Thyroid gland (tissue), 4 donors: ENCODE data around the gene HAND2. TPM values are rescaled to one million over a fixed set of nuclear protein-coding genes. Genes with fewer than 3 reads are reported as not detected.

Experiments
- DNase-seq, 2 donors: peaks; one replicate each; pipeline ENCODE4 v3.0.0-alpha.2; 2019
- H3K27ac ChIP-seq, 3 donors: fragments of 200-600 bp; sonication (generic); 1 replicate in 2 of 3; 2 replicates in 1 of 3; pipeline ENCODE4 v1.5.1; 2016 to 2019; ENCODE audit warnings: mild to moderate bottlenecking in 1 of 3, moderate library complexity in 1 of 3
- H3K27me3 ChIP-seq: fragments of 200-600 bp; sonication (generic); one replicate; pipeline ENCODE4 v1.5.1; 2019
- H3K36me3 ChIP-seq, 2 donors: fragments of 200-600 bp; sonication (generic); one replicate each; pipeline ENCODE4 v1.5.1; 2016 to 2019
- H3K4me1 ChIP-seq, 2 donors: fragments of 200-600 bp; sonication (generic); one replicate each; pipeline ENCODE4 v1.5.1; 2017 to 2019
- H3K4me3 ChIP-seq, 3 donors: fragments of 200-600 bp; sonication (generic); replicated peaks in 1 of 3; 1 replicate in 2 of 3; 2 replicates in 1 of 3; pipeline ENCODE4 v1.5.1; 2016; ENCODE audit warnings: mild to moderate bottlenecking in 1 of 3
- H3K9me3 ChIP-seq: fragments of 200-600 bp; sonication (generic); one replicate; pipeline ENCODE4 v1.5.1; 2017
- POLR2A ChIP-seq, 2 donors: fragments of 450-650 bp; IDR thresholded peaks; one replicate each; pipeline ENCODE4 v1.6.1; 2017; ENCODE audit warnings: antibody characterized with exemption in 2 of 2, mild to moderate bottlenecking in 2 of 2, moderate library complexity in 1 of 2
- WGBS, 2 donors: methylation state at CpG; one replicate each; pipeline ENCODE4 v1.1.5; 2017; 5-methylcytosine and 5-hydroxymethylcytosine counted together
- intact Hi-C: fragments of 100-400 bp; cut with DNase I; formaldehyde crosslinking; loops from one replicate; pipeline ENCODE4 v1.15.1; 2023
- total RNA-seq, 4 donors: library from RNA; depleted of rRNA; stranded (reverse); fragments of >200 nt; gene quantifications; one replicate each; pipeline ENCODE4 v1.2.3, GENCODE V29; 2016
- TF ChIP-seq, protein P1 (sequence below), 6 experiments: fragments of 200-600 bp in 3 of 6; fragments of 450-650 bp in 3 of 6; sonication (generic) in 3 of 6; IDR thresholded peaks; one replicate each; pipeline ENCODE4 v1.5.1; 2016 to 2019; ENCODE audit warnings: antibody characterized with exemption in 6 of 6, mild to moderate bottlenecking in 2 of 6, inconsistent platforms in 1 of 6, moderate library complexity in 1 of 6

The HAND2 gene
- total RNA-seq, 4 donors from 2014 or later: 2.0 to 8.9 (median 4.0) TPM

DNA sequence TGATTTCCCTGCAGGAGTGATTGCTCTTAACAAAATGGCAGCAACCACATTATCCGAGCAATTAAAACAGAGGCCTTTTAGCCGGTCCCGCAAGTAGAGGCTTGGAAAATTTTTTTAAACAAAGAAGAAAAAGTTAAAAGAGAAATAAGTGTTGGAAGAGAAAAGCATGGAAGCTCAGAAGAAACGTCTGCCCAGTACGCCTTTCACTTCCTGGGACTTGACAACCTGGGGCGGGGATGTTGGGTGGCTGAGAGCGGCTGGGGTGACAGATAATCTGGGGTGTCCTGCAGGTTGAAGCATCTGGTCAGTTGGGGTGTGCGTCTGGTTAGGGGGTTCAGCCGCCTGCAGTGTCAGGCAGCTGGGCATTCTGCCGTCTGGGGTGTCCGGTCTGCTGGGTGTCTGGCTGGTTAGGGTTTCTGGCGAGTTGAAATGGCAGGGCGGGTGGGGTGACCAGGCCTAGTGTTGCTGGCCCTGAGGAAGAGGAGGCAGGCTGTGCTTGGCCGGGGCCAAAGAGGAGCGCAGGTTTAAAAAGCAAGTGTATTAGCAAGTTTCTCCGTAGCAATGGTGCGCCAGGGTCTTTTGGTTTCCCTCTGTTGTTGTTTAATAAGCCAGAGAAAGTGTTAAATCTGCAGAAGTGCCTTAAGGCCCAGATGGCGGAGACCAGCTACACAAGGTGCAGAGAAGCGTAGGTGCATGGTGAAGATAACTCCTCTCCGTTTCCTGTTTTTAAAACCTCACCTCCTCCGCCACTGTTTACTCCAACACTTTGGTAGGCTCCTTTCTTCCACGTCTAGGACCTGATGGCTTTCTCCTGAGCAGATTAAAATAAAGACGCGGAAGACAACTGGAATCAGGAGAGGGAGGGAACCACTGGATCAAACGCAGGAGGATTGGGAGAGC, 5.6 kb downstream of the HAND2 start:
- WGBS, 2 donors: 33 to 36% methylated on average over 25 of the region's 25 CpGs
- no peak overlapping the region for H3K4me3 ChIP-seq
- H3K36me3 ChIP-seq: no peaks in the 10 kb centered on the region
- peaks cover 9 to 28% of the 10 kb centered on the region in 2 donors for H3K4me1 ChIP-seq
- intact Hi-C loops: no loop called here
- H3K27me3 ChIP-seq: peaks cover 59% of the 10 kb centered on the region
- no peaks in the 10 kb centered on the region for H3K9me3 ChIP-seq
- no peak overlapping the region for H3K27ac ChIP-seq
- DNase-seq: no peak
- TF ChIP-seq, protein P1, sequence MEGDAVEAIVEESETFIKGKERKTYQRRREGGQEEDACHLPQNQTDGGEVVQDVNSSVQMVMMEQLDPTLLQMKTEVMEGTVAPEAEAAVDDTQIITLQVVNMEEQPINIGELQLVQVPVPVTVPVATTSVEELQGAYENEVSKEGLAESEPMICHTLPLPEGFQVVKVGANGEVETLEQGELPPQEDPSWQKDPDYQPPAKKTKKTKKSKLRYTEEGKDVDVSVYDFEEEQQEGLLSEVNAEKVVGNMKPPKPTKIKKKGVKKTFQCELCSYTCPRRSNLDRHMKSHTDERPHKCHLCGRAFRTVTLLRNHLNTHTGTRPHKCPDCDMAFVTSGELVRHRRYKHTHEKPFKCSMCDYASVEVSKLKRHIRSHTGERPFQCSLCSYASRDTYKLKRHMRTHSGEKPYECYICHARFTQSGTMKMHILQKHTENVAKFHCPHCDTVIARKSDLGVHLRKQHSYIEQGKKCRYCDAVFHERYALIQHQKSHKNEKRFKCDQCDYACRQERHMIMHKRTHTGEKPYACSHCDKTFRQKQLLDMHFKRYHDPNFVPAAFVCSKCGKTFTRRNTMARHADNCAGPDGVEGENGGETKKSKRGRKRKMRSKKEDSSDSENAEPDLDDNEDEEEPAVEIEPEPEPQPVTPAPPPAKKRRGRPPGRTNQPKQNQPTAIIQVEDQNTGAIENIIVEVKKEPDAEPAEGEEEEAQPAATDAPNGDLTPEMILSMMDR (IDR thresholded peaks at IDR 0.05): no peak
- TF ChIP-seq POLR2A (IDR thresholded peaks at IDR 0.05): no peak

DNA sequence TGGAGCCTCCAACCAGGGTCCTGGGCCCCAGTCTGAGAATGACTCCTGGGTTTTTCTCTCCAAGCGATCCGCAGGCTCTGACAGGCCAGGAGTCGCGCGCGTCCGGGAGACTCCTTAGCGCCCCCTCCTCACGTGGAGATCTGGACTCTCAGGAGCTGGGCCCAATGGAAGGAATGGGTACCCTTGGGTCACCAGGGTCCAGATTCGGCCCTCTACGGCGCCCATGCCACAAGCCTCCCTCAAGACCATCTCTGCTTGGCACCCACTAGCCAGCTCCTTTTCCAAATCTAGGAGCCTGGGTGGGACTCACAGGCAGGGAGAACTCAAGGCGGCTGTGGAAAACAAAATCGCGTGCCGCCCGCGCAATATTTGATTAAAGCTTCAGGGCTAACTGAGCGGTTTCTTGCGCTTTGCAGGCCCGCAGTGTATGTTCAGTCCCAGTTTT, 7.1 kb downstream of the HAND2 start:
- Histone ChIP-seq H3K36me3 (no peaks in the 10 kb centered on the region), H3K4me3 (no peak overlapping the region), H3K27ac (peak overlapping the region; percentile 55 to 67 (median 64)), H3K9me3 (no peaks in the 10 kb centered on the region), H3K4me1 (peaks cover 18 to 27% of the 10 kb centered on the region in 2 donors), H3K27me3 (peaks cover 64% of the 10 kb centered on the region)
- intact Hi-C loops: no loop called here
- 21 to 25% methylated on average over 11 to 16 of the region's 21 CpGs for WGBS, 2 donors
- DNase-seq: no peak
- TF ChIP-seq POLR2A (IDR thresholded peaks at IDR 0.05): no peak
- TF ChIP-seq, protein P1 (IDR thresholded peaks at IDR 0.05): no peak

DNA sequence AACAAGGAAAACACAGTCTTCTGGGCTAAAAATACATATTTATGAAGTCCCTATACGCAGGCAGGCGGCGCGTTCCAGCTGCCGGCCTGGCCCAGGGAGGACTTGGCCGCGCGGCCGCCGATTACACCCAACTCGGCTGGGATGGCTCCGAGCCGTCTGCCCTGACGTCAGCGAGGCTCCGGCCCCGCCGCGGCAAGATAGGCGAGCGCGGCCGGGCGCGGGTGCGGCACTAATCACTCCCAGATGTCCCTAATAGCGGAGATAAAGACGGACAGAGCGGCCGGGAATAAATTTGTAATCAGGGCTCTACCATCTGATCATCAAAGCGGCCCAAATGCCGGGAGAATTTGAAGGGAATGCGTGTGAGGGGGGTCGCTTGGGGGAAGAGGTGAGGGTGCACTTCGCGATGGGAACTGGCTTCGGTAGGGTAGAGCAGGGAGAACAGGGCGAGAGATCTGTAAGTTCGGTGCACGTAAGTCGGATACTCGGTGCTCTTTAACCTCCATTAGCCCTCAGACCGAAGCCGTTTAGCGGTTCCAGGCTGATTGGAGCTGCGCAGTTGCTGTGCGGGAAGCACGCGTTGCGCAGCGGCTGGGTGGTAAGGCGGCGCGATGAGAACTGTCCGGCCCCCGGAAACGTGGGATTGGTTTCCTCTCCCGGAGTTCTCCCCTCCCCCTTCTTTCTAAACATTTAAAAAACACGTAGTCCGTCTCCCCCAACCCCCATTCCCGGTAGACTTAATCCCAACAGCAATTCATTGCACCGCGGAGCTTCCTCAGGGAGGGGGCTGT, 7.7 kb downstream of the HAND2 start:
- no peaks in the 10 kb centered on the region for H3K9me3 ChIP-seq
- intact Hi-C loops: no loop called here
- TF ChIP-seq, protein P1 (IDR thresholded peaks at IDR 0.05): no peak
- TF ChIP-seq POLR2A (IDR thresholded peaks at IDR 0.05): no peak
- H3K4me1 ChIP-seq: peaks cover 18 to 32% of the 10 kb centered on the region in 2 donors
- H3K36me3 ChIP-seq: no peaks in the 10 kb centered on the region
- WGBS, 2 donors: 3 to 5% methylated on average over 62 to 63 of the region's 63 CpGs
- H3K27me3 ChIP-seq: peaks cover 64% of the 10 kb centered on the region
- peak; percentile 58 for DNase-seq
- H3K4me3 ChIP-seq: peak overlapping the region in 1 of 3 donors; percentile 26
- H3K27ac ChIP-seq: peak overlapping the region; percentile 55 to 67 (median 64)

DNA sequence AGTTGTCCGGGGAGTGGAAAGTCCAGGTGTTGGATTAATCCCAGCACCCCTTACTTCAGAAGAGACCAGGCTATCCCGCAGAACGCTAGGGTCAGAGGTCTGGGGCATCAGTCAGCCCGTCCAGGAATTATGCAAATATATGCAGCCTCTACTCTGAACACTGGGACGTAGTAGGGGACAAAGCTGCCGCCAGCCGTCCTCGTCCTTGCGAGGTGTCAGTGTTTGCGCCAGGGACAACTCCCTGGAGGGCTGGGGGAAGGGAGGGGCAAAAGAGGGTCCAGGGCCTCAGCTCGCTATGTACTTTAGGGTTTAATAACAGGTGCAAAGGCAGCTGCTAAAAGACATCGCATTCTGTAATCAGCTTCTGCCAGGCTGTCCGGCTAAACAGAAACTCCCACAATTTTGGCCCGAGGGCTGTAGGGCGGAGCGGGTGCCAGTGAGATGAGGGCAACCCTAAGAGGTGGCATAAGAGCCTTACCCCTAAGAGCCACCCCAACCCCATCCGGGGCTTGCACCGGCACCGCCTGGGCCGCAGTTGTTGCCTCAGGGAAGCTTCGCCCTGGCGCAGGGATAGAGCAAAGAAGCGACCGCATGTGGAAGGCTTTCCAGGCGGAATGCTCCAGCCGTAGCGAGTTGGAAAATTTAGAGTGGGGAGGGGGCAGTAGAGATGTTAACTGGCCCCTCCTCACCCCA, 8.4 kb downstream of the HAND2 start:
- no peak for DNase-seq
- TF ChIP-seq POLR2A (IDR thresholded peaks at IDR 0.05): no peak
- TF ChIP-seq, protein P1 (IDR thresholded peaks at IDR 0.05): no peak
- H3K36me3 ChIP-seq: no peaks in the 10 kb centered on the region
- 14 to 17% methylated on average over 26 to 27 of the region's 27 CpGs for WGBS, 2 donors
- intact Hi-C loops: no loop called here
- peaks cover 18 to 39% of the 10 kb centered on the region in 2 donors for H3K4me1 ChIP-seq
- H3K27me3 ChIP-seq: peaks cover 66% of the 10 kb centered on the region
- peak overlapping the region in 1 of 3 donors; percentile 67 for H3K27ac ChIP-seq
- H3K9me3 ChIP-seq: no peaks in the 10 kb centered on the region
- H3K4me3 ChIP-seq: peak overlapping the region in 1 of 3 donors; percentile 26
